K562 (cell line): ENCODE measurements around the gene PRC1. TPM values are rescaled to one million over a fixed set of nuclear protein-coding genes. Genes with fewer than 3 reads are reported as not detected.

Source experiments
- ATF6 ChIP-seq: sonication (generic); formaldehyde crosslinking; IDR thresholded peaks from 2 replicates; pipeline ENCODE4 v1.4.0; 2020; ENCODE audit warnings: mild to moderate bottlenecking, missing genetic modification reagents
- BHLHE40 ChIP-seq: IDR thresholded peaks from 2 replicates; pipeline ENCODE4 v1.6.1; 2011; ENCODE audit warnings: low read length, improper control_type of control experiment
- CXXC5 ChIP-seq: fragments of 250-450 bp; sonication (Bioruptor Pico); IDR thresholded peaks from 2 replicates; pipeline ENCODE4 v1.8.0; 2022; ENCODE audit warnings: inconsistent platforms, mild to moderate bottlenecking, moderate library complexity
- E2F8 ChIP-seq: fragments of 450-650 bp; IDR thresholded peaks from 2 replicates; pipeline ENCODE4 v1.7.1; 2018; ENCODE audit warnings: mild to moderate bottlenecking, low read depth; ENCODE audit not compliant: partially characterized antibody
- ETS1 ChIP-seq: conservative IDR thresholded peaks from 2 replicates; pipeline ENCODE4 v1.6.1; 2011; ENCODE audit warnings: low read depth, mild to moderate bottlenecking, low read length; ENCODE audit not compliant: control insufficient read depth
- GMEB1 ChIP-seq: fragments of 250-450 bp; sonication (Bioruptor Pico); IDR thresholded peaks from 2 replicates; pipeline ENCODE4 v1.4.0; 2020; ENCODE audit warnings: mild to moderate bottlenecking
- GTF2E2 ChIP-seq: fragments of 200-800 bp; sonication (Bioruptor generic); IDR thresholded peaks from 2 replicates; pipeline ENCODE4 v1.6.1; 2016; ENCODE audit warnings: missing genetic modification characterization, missing compliant biosample characterization
- MECOM ChIP-seq: fragments of 250-450 bp; sonication (Bioruptor Pico); IDR thresholded peaks from 2 replicates; pipeline ENCODE4 v1.8.0; 2022; ENCODE audit warnings: inconsistent platforms
- MIER1 ChIP-seq: fragments of 450-650 bp; IDR thresholded peaks from 2 replicates; pipeline ENCODE4 v1.6.1; 2016; ENCODE audit warnings: antibody characterized with exemption, mild to moderate bottlenecking, low read depth
- PHB ChIP-seq: fragments of 250-450 bp; sonication (Bioruptor Pico); IDR thresholded peaks from 2 replicates; pipeline ENCODE4 v1.5.0; 2021
- PHF21A ChIP-seq: fragments of 450-650 bp; IDR thresholded peaks from 2 replicates; pipeline ENCODE4 v1.6.1; 2017; ENCODE audit warnings: low read depth, borderline replicate concordance
- TAF7 ChIP-seq: fragments of 450-650 bp; IDR thresholded peaks from 2 replicates; pipeline ENCODE4 v1.6.1; 2016; ENCODE audit warnings: missing genetic modification characterization, missing compliant biosample characterization
- ZBTB26 ChIP-seq: fragments of 450-650 bp; formaldehyde crosslinking; IDR thresholded peaks from 2 replicates; pipeline ENCODE4 v1.4.0; 2022; ENCODE audit warnings: missing genetic modification characterization
- ZC3H4 ChIP-seq: sonication (generic); formaldehyde crosslinking; IDR thresholded peaks from 2 replicates; pipeline ENCODE4 v1.9.0; 2021; ENCODE audit warnings: missing genetic modification reagents, borderline replicate concordance
- ZNF639 ChIP-seq, 2 experiments: fragments of 200-800 bp in 1 of 2; sonication (Bioruptor generic) in 1 of 2; sonication (generic) in 1 of 2; formaldehyde crosslinking in 1 of 2; IDR thresholded peaks in 1 of 2; conservative IDR thresholded peaks in 1 of 2; 2 replicates each; pipeline versions ENCODE4 v1.5.0 to v1.6.1; 2016 to 2020; ENCODE audit warnings: missing compliant biosample characterization in 1 of 2, missing genetic modification characterization in 1 of 2, missing genetic modification reagents in 1 of 2
- polyA plus RNA-seq, 8 experiments: library from polyadenylated mRNA; depleted of rRNA in 4 of 8; stranded (reverse) in 5 of 8; unstranded in 3 of 8; fragments of >200 nt; fragmentation: Nextera tagmentation in 2 of 8; fragmentation: Illumina TruSeq in 1 of 8; extraction: Ambion mirVana in 2 of 8; extraction: Trizol in 1 of 8; gene quantifications; 2 replicates each; pipeline versions ENCODE4 v1.2.1 to v1.2.3, GENCODE V29; 2011 to 2014; ENCODE audit warnings: inconsistent platforms in 1 of 8, missing spikeins in 1 of 8
- total RNA-seq, 7 experiments: library from RNA; depleted of rRNA in 6 of 7; stranded (reverse); fragments of >200 nt in 6 of 7; fragmentation: Illumina TruSeq in 2 of 7; extraction: Trizol in 2 of 7; gene quantifications; 2 replicates each; pipeline versions ENCODE4 v1.2.1 to v1.2.3, GENCODE V29; 2011 to 2021; ENCODE audit warnings: low replicate concordance in 1 of 7

Gene PRC1
- total and polyA plus RNA-seq, 9 of the 15 experiments (the other 6 are each of a cell fraction or from before 2014, with no cell fraction given) = 156 to 391 (median 240) TPM

GRCh38 chr15:90954712-90955623 is 39.4 kb downstream of the PRC1 start, which contains the start of gene RCCD1 (continued):
- peak; percentile 95 for TF ChIP-seq CXXC5 (CRISPR knock-in tag)
- peak in 1 of 2 experiments; percentile 77; a peak in 2 of 4 replicates for TF ChIP-seq ZNF639 (CRISPR knock-in tag; conservative IDR thresholded peaks at IDR 0.05 in 1 of 2, IDR thresholded peaks at IDR 0.05 in 1 of 2)
- TF ChIP-seq MIER1 = no peak
- peak; percentile 99 for TF ChIP-seq BHLHE40
- peak; percentile 77; the same call in 1 of the 2 replicates for TF ChIP-seq TAF7 (tag)
- 0 out of 2 replicates have a peak, but pooled peaks have one; percentile 35 for TF ChIP-seq MECOM (CRISPR knock-in tag)
- peak; percentile 18; the same call in 1 of the 2 replicates for TF ChIP-seq PHB
- peak; percentile 52 for TF ChIP-seq GMEB1 (CRISPR knock-in tag)
- peak; percentile 28; the same call in 1 of the 2 replicates for TF ChIP-seq PHF21A
- peak; percentile 98 for TF ChIP-seq ATF6
- TF ChIP-seq E2F8 = peak; percentile 51
- TF ChIP-seq GTF2E2 (tag) = peak; percentile 91; the same call in 1 of the 2 replicates
- peak; percentile 40; the same call in 1 of the 2 replicates for TF ChIP-seq ZBTB26 (CRISPR knock-in tag)
- TF ChIP-seq ZC3H4 (CRISPR knock-in tag) = peak; percentile 73; the same call in 1 of the 2 replicates
- peak; percentile 61 for TF ChIP-seq ETS1
